Measurements from ENCODE around the gene THBS2.

THBS2 gene

DNA sequence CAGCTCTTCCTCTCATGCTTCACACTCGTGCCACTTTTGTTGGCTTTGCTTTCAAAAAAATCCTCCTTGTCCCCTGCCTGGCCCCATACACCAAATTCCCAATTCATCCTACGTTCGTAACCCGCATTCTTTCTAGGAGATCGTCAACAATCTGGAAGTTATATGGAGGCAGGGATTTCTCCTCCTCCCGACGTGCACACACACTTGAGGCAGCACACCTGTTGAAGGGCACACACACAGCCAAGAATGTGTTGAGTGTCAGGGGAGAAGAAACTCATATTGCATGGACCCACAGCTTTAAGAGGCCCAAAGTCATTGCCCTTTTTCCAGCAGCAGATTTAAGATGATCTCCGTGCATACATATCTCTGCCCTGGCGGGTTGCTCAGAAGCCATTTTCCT is 28.9 kb downstream of the THBS2 start:
- DNase-seq (ENCODE audit: extremely low spot score) = no peak
- TF ChIP-seq ARNT (IDR thresholded peaks at IDR 0.05) (no peak), CTBP1 (IDR thresholded peaks at IDR 0.05; ENCODE audit: borderline replicate concordance) (no peak), LEF1 (IDR thresholded peaks at IDR 0.05; ENCODE audit: borderline replicate concordance) (no peak), HDGF (IDR thresholded peaks at IDR 0.05; ENCODE audit: borderline replicate concordance) (no peak), FOXM1 (IDR thresholded peaks at IDR 0.05; ENCODE audit: borderline replicate concordance) (no peak), FOXK2 (IDR thresholded peaks at IDR 0.05) (no peak), SP1 (IDR thresholded peaks at IDR 0.05) (no peak), ZNF384 (IDR thresholded peaks at IDR 0.05) (no peak), FOXA1 (IDR thresholded peaks at IDR 0.05) (no peak), ELF4 (IDR thresholded peaks at IDR 0.05) (no peak)
- TF ChIP-seq, protein P1, sequence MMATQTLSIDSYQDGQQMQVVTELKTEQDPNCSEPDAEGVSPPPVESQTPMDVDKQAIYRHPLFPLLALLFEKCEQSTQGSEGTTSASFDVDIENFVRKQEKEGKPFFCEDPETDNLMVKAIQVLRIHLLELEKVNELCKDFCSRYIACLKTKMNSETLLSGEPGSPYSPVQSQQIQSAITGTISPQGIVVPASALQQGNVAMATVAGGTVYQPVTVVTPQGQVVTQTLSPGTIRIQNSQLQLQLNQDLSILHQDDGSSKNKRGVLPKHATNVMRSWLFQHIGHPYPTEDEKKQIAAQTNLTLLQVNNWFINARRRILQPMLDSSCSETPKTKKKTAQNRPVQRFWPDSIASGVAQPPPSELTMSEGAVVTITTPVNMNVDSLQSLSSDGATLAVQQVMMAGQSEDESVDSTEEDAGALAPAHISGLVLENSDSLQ (IDR thresholded peaks at IDR 0.05) = no peak
- ChIA-PET POLR2A (no interaction called here), CTCF (no interaction called here)

DNA sequence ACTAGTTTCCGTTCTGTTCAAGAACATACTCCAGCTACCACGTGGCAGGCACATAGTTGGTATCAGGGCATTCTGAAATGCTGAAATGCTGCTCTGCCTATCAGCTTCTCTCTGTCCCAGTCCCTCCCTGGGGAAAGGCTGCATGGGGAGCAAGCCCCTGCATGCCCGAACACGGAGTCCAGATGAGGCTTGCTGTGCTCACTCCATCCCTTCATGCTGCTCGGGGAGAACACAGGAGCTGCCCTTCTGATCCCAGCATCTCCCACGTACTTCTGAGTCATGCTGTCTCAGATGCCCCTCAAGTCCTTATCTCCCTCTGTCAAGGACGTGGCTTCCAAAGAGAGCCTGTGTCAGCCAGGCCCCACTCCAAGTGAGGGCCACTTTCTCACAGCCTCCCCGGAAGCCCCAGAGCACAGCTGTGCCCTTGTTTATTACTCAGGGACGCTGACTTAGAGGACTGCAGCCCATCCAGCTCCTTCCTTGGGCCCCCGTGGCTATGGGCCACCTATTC is 29.4 kb downstream of the THBS2 start:
- CTCF ChIA-PET = no interaction called here
- no peak for TF ChIP-seq L3MBTL2 (conservative IDR thresholded peaks at IDR 0.05)
- no peak for TF ChIP-seq LEF1 (IDR thresholded peaks at IDR 0.05; ENCODE audit: borderline replicate concordance)
- no peak for TF ChIP-seq NFRKB (IDR thresholded peaks at IDR 0.05)
- no peak for TF ChIP-seq SP1 (IDR thresholded peaks at IDR 0.05)
- TF ChIP-seq FOXM1 (IDR thresholded peaks at IDR 0.05; ENCODE audit: borderline replicate concordance) = no peak
- TF ChIP-seq, protein P1 (IDR thresholded peaks at IDR 0.05) = no peak
- TF ChIP-seq CTBP1 (IDR thresholded peaks at IDR 0.05; ENCODE audit: borderline replicate concordance) = no peak
- TF ChIP-seq TARDBP (IDR thresholded peaks at IDR 0.05) = no peak
- no peak for TF ChIP-seq ARNT (IDR thresholded peaks at IDR 0.05)
- no peak for TF ChIP-seq FOXK2 (IDR thresholded peaks at IDR 0.05)
- no peak for DNase-seq (ENCODE audit: extremely low spot score)
- POLR2A ChIA-PET = no interaction called here

DNA sequence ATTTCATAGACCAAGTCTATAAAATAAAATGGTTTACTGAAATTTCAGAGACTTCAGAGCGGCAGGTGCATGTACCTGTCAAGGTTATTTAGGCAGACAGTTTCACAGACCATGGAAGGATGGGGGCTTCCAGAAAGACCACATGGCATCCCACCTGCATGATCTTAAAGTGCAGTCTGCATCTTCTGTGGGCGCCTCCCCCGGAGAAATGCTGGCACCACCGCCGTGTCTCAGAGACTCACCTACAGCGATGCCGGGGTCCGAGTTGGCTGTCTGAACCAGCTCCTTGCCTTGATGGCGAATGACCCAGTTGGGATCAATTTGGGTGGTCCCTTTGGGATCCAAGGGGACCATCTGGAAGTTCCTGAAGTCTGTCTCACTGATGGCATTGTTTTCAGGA is 30.6 kb downstream of the THBS2 start:
- TF ChIP-seq ELF4 (IDR thresholded peaks at IDR 0.05) (no peak), L3MBTL2 (conservative IDR thresholded peaks at IDR 0.05) (no peak), NFRKB (IDR thresholded peaks at IDR 0.05) (no peak), SUZ12 (IDR thresholded peaks at IDR 0.05) (no peak), SP1 (IDR thresholded peaks at IDR 0.05) (no peak), TARDBP (IDR thresholded peaks at IDR 0.05) (no peak), BHLHE40 (IDR thresholded peaks at IDR 0.05; ENCODE audit: borderline replicate concordance) (no peak), HDGF (IDR thresholded peaks at IDR 0.05; ENCODE audit: borderline replicate concordance) (no peak), ARNT (IDR thresholded peaks at IDR 0.05) (no peak)
- DNase-seq (ENCODE audit: extremely low spot score) = no peak
- CTCF ChIA-PET = no interaction called here
- POLR2A ChIA-PET = no interaction called here

DNA sequence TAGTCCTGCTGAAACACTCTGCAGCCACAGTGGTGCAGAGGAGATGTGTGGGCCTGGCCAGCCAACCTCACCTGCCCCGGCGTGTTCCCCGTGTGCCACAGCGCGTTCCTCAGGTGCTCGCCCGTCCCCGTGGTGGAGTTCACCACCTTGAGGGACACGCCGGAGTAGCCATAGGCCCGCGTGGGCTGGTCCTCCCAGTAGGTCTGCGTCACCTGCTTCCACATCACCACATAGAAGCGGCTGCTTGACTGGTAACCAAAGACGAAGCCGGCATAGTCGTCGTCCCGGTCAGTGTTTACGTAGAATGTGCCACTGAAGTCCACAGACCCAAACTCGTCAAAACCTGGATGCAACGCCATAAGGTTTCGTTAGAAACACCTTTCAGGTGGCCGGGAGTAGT is 31.5 kb downstream of the THBS2 start:
- no peak for DNase-seq (ENCODE audit: extremely low spot score)
- ChIA-PET POLR2A (no interaction called here), CTCF (no interaction called here)
- TF ChIP-seq CTBP1 (IDR thresholded peaks at IDR 0.05; ENCODE audit: borderline replicate concordance) (no peak), HDGF (IDR thresholded peaks at IDR 0.05; ENCODE audit: borderline replicate concordance) (no peak), SUZ12 (IDR thresholded peaks at IDR 0.05) (no peak)

DNA sequence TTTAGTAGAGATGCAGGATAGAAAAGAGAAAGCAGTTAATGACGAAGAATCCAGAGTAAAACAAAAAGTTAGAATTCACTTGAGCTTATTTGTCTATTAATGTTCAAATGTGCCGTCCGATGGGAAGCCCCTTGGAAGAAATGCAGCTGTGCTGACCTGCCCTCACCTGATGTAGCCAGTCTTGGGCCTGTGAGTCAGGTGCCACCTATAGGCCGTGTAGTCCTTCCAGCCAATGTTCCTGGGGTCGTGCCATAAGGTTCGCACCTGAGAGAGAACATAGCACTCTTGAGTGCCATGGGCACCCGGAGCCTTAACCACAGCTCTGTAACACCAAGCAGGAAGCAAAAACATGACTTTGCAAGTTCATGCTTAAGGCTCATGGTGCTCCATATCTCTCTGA is 32.4 kb downstream of the THBS2 start:
- POLR2A ChIA-PET = no interaction called here
- TF ChIP-seq L3MBTL2 (conservative IDR thresholded peaks at IDR 0.05) = no peak
- no peak for TF ChIP-seq SP1 (IDR thresholded peaks at IDR 0.05)
- TF ChIP-seq HDGF (IDR thresholded peaks at IDR 0.05; ENCODE audit: borderline replicate concordance) = no peak
- no peak for TF ChIP-seq FOXA1 (IDR thresholded peaks at IDR 0.05)
- CTCF ChIA-PET = no interaction called here
- no peak for DNase-seq (ENCODE audit: extremely low spot score)

DNA sequence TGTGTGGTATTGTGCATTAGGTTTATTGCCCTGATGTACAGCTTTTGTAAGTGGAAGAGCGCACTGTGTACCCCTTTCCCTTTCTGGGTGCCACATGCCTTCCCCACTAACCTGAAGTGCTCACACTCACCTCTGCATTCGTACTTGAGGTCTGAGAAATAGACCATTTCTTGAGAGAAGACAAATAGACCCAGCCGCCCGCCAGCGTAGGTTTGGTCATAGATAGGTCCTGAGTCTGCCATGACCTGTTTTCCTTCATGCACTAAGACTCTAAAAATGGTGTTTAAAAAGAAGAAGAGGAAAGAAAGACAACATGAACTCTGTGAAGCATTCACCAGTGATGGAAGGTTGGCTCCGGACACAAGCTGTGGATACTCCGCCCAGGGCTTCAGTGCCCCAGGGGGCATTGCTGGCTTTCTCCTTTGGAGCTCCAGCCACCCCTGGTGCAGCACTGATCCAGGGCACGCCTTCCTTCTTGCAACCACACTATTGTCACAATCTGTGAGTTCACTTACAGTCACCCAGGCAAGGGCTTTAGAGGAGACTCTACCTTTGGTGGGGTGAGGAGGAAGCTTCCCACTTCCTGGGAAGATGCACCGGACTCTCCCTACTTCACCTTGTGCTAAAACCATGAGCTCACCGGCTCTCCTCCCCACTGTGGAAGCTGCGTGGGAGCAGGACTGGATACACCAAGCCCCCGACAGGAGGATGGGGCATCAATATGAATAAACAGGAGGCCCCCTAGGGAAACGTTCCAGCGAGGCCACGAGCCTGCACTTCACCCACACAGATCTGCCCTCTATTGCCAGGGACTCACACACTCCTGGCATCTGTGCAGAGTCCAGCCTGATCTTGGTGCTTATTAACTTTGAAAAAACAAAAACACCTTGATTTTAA is 33.3 kb downstream of the THBS2 start:
- POLR2A ChIA-PET = no interaction called here
- DNase-seq (ENCODE audit: extremely low spot score) = no peak
- TF ChIP-seq FOXK2 (IDR thresholded peaks at IDR 0.05) (no peak), SUZ12 (IDR thresholded peaks at IDR 0.05) (no peak)
- CTCF ChIA-PET = interaction anchor here (0.5 kb wide), 1 partner anchor 137 kb away, joined by 4 read pairs; no protein-coding TSS in a partner anchor

DNA sequence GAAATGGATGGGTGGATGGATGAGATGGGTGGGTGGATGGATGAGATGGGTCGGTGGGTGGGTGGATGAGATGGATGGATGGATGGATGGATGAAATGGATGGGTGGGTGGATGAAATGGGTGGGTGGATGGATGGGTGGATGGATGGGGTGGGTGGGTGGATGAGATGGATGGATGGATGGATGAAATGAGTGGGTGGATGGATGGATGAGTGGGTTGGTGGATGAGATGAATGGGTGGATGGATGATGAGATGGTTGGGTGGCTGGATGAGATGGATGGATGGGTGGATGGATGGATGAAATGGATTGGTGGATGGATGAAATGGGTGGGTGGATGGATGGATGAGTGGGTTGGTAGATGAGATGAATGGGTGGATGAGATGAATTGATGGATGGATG is 35.7 kb downstream of the THBS2 start:
- CTCF ChIA-PET = no interaction called here
- POLR2A ChIA-PET = no interaction called here
- TF ChIP-seq FOXA1 (IDR thresholded peaks at IDR 0.05) (no peak), BHLHE40 (IDR thresholded peaks at IDR 0.05; ENCODE audit: borderline replicate concordance) (no peak), CTBP1 (IDR thresholded peaks at IDR 0.05; ENCODE audit: borderline replicate concordance) (no peak), HDGF (IDR thresholded peaks at IDR 0.05; ENCODE audit: borderline replicate concordance) (no peak), SUZ12 (IDR thresholded peaks at IDR 0.05) (no peak), TARDBP (IDR thresholded peaks at IDR 0.05) (no peak), SP1 (IDR thresholded peaks at IDR 0.05) (no peak), ZNF384 (IDR thresholded peaks at IDR 0.05) (no peak)
- TF ChIP-seq, protein P1 (IDR thresholded peaks at IDR 0.05) = no peak
- no peak for DNase-seq (ENCODE audit: extremely low spot score)

All from HEK293T (cell line).